Stimulated activated CD4-positive, alpha-beta T cell treated with anti-CD3 and anti-CD28 coated beads, Interleukin-1b, Interleukin-23, amount 100 ng/mL, for 4 hours (primary cell): ENCODE measurements around the gene PBX2.
A peak's percentile ranks its signal among the peaks of the same experiment; 100 is the strongest.
"Not testable (repeated sequence)": the region's sequence is repeated elsewhere in the genome, so short reads cannot be mapped to it uniquely, and the experiment has no call there.

Source experiments
- DNase-seq, 2 donors: peaks; one replicate each; pipeline ENCODE4 v3.0.0-alpha.2; 2020; ENCODE audit warnings: low read depth in 2 of 2

Gene PBX2

DNA sequence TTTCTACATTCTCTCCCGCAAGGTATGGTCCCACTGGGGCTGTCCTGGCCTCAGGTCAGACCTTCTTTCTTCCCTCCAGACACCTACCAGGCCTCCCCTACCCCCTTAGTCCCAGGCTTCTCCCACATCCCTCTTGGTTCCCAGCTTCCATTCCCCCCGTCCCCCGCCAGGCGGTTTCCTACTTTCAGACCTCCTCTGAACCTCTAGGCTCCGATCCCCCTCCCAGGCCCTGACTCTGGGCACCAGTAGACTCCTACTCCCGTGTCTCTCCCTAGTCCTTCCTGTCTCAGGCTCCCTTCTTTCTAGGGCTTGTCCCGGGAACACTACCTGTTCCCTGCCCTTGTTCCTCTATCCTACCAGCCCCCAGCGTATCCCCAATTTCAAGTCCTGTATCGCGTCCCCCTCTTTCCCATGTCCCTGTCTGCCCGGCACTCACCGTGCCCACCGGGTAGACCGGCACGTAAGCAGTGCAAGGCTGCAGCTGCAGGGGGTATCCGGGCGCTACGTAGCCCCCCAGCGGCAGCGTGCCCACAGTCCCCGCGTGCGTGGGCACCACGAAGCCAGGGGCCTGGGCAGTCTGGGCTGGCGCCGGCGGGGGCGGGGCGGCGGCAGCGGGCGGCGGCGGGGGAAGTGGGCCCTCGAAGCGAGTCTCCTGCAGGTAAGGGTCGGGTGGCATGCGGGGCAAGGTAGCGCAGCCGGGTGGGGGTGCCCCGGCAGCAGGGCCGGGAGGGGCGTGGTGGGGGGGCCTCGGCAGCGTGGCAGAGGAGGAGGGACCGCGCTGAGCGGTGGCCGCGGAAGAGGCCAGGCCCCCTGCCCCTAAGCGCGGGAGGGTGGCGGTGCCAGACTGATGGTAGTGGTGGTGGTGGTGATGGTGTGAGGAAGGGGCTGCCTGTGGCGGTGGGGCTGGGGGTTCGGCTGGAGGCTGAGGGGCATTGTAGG lies 39.8 kb downstream of the PBX2 start:
- DNase-seq: no peak

DNA sequence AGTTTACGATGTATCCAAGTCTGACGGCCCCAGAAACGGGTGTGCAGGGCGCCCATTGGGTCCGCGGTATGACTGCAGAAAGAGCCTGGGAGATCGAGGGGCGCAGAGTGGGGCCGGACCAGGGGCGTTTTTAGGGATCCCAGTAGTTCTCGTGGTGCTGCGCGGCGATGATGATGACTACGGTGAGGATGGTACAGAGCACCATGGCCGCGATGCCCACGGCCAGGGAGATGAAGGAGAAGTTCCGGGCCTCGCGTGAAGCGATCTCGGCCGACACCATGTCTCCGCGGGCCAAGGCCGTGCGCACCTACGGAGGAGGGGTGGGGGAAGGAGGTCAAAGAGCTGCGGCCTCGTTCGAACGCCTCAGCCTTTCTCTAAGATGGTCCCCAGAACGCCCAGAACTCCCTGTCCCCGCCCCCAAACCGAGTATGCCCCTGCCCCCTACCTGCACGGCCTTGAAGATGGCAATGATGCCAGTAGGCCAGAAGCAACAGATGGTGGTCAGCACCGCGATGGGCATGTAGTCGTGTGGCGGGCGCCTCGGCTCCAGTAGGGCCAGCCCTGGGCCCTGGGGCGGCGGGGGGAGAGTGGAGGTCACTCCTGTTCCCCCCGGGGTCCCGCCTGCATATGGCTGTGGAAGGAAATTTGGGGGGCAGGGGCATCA lies 40.8 kb downstream of the PBX2 start:
- no peak for DNase-seq

DNA sequence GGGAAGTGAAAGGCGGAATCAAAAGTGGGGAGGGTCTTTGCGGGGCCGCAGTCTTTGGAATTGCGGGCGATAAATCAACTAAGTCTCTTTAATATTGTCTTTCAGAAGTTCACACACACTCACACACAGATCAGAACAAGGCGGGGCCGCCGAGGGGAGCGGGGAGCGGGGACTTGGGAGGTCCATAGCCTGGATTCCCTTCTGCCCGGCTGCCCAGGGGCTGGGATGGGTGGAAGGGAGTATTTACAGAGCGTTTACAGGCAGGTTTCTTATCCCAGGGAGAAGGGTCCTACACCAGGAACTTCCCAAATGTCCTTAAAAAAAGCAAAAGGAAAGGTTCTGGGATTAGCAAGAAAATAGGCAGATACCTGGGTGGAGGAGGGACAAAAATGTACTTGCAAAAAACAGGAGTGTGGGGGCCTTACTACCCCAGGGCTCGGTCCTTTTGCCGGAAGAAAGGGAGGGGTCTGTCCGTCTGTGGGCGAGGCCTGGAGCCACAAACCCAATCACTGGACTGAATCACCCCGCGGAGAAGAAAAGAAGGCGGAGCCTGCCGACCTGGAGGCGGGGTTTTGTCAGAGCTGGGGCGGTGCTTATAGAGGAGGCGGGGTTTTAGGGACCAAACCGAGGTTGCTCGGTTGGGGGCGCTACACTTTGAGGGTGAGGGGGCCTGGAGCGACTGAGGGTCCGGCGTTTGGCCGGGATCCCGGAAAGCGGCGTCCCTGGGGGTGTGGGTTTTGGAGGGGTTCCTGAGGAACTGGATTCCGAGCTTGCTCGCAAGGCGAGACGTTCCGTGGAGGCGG lies 41.5 kb downstream of the PBX2 start:
- peak; percentile 55 to 56 for DNase-seq

DNA sequence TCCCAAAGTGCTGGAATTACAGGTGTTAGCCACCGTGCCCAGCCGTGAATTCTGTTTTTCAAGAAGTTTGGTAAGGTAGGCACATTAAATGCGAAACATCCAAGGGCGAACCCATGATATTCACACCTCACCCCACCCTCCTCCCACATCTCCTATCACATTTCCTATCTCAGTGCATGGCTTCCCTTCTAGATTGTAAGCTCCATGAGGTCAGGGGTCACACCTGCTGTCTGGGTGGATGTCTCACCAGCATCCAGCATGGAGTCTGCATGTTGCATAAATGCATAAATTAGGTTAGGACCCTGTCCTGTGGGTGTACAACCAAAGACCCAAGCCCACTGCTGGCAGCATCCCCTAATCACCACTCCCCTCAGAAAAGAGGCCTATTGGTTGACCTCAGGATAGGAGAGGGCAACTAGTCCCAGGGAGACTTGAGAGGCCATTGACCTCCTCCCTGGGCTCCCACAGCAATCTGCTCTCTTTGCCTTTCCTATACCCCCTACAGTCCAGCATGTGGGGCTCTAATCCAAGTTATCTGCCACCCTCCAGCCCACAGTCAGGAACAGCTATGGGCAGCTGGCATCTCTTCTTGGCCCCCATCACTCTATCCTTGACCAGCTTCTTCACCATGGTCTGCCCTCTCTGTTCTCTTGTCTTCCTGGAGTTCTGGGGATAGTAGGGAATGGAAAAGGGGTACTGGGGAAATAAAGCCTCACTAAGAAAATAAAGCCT lies 42.4 kb downstream of the PBX2 start:
- DNase-seq: no peak

DNA sequence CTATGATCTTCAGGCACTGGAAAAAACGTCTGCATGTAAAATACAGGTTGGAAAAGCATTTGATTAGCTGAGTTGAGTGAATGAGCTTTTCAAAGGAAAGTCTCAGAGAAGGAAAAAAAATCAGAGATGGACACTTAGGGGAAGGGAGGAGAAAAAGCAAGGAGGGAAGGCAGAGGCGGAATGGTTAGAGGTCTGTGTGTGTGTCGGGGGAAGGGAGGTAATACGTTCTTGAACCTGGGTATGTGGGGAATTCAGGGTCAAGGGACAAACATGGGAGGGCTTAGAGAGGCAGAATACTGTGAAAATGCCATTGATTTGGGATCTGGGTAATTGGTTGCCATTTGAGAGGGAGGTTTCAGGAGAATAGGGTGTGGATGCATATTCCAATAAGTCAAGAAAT lies 43.3 kb downstream of the PBX2 start:
- no peak for DNase-seq

DNA sequence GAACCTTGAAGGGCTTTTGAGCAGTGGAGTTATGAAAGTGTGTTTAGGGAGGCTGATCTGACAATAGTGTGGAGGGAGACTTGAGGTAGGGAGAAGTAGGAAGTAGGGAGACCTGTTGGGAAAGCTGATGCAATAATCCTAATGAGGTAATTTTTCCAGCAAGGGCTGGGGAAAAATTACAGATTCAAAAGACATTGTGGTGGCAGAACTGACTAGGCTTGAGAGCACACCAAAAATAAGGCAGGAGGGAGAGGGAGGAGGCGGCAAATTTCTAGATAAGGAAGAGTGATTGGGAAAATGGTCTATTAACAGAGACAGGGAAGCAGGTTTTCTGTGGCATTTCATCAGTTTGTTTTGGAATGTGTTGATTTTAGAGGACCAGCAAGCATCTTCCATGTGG lies 43.7 kb downstream of the PBX2 start:
- DNase-seq: no peak

DNA sequence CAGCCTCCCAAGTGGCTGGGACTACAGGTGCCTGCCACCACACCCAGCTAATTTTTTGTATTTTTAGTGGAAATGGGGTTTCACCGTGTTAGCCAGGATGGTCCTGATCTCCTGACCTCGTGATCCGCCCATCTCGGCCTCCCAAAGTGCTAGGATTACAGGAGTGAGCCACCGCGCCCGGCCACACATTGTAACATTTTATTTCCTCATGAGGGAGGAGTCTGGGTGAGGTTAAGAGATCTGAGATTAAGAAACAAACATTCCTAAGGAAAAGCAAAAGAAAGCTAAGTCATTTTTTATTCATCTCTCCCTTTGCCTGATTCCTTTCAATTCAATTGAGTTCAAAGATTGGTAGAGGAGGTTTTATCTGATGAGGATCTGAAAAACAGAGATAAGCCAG lies 45.8 kb downstream of the PBX2 start:
- DNase-seq: not testable (repeated sequence)

DNA sequence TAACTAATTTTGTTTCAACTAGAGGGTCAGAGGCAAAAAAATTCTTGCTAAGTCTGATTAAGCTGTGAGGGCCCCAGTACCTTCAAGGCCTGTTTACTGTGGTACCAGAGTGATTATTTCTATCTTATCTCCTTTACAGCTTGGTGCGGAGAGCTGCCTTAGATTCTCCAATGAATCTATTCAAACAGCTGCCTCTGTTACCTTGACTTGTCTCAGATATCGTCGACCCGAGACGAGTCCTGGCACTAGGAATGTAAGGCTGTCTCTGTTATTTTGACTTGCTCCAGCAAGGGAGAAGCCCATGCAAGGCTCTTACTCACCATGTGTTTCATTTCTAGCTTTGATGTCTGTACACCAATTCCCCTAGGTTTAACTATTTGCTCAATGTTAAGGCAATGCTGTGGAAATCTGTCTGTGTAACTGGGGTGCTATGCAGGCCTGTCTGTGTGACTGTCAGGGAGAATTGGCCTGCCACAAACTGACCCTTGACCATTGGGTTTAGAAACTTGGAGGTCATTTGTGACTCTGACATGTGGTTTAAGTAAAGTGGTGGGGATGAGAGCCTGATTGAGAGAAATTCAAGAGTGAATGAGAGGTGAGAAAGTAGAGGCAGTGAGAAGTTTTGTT lies 49.5 kb downstream of the PBX2 start:
- DNase-seq: no peak

DNA sequence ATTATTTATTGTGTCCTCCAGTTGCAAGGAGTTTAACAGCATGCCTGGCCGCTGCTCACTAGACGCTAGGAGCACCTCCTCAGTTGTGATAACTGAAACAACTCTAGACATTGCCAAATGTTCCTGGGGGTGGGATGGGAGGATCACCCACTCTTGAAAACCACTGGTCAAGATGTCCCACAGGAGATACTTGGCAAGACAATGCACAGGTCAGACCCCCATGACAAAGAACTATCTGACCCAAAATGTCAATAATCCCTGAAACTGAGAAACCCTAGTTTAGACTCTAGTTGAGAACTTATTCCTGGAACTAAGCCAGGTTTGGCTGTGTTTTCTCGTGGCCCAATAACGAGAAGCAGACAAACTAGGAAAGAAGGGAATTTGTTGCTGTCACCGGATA lies 50.4 kb downstream of the PBX2 start:
- no peak for DNase-seq

DNA sequence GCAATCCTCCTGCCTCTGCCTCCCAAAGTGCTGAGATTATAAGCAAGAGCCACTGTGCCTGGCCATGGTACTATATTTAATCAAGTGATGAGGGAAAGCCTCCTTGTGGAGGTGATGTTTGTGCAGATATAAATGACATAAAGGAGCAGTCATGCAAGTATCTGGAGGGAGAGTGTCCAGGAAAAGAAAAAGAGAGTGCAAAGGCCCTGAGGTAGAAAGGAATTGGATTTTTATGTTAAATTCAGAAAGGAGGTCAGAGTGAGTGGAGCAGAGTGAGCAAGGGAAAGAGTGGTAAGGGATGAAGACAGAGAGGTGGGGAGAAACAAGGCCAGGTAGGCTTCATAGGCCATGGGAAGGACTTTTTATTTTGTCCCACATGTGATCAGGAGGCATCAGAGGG lies 52.5 kb downstream of the PBX2 start:
- DNase-seq: no peak
